ENCODE measurements around the gene VWCE.

The VWCE gene

DNA sequence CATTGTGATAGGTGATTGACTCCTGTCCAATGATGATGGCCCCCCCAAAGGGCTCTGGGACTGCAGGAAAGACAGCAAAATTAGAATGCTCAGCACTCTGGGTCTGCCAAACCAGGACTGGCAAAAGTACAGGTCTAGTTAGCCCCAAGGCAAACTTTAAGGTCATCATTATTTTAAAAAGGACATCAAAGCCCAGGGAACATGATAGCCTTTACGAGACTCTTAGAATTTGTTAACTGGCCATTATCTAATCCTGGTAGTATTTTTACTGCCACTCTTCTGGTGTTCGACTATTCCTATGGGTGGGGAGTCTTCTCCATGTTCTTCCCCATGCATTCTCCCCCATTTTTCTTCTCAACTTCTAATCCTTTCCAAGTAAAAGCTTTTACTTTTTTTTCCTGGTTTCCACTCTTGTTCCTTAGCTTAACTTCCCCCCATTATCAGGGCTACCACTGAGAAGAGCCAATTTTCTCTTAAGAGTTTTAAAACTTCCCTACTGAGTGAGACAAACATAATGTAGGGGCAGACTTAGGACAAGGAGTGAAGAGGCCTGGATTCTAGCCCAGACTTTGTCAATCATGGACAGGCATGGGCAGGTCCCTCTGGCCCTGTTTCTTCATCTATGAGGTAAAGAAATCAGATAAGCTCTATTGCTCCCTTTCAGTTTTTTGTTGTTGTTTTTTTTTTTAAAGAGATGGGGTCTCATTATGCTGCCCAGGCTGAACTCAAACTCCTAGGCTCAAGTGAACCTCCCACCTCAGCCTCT, 30.7 kb upstream of the VWCE start:
- no peak for DNase-seq

DNA sequence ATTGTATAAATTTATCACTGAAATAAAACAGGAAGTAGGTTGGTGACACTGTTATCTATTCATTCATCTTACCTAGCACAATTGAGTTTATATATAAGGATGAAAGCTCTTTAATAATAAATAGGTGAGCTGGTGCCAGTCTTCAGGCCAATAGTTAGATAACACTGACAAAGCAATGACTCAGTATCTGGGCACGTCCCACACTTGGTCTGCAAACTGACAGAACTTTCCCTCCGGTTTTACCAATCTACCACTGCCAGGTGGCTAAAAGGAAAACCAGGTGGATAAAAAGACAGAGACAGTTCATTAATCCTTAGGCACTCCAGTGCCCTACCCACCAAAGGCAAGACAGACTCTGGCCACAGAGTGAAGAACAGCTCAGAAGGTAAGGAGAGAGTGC, 20.1 kb upstream of the VWCE start:
- no peak for DNase-seq

DNA sequence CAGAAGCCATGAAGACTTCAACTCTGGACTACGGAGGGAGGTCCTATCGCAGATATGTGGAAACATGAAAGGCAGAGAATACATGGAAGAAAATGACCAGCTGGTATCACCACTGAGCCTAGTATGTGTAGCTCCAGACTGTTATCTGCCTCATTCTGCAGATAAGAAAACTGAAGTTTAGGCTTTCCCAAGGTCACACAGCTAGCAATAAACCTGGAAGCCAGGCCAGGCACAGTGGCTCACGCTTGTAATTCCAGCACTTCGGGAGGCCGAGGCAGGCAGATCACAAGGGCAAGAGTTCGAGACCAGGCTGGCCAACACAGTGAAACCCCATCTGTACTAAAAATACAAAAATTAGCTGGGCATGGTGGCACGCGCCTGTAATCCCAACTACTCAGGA, 15.6 kb upstream of the VWCE start:
- DNase-seq: no peak

DNA sequence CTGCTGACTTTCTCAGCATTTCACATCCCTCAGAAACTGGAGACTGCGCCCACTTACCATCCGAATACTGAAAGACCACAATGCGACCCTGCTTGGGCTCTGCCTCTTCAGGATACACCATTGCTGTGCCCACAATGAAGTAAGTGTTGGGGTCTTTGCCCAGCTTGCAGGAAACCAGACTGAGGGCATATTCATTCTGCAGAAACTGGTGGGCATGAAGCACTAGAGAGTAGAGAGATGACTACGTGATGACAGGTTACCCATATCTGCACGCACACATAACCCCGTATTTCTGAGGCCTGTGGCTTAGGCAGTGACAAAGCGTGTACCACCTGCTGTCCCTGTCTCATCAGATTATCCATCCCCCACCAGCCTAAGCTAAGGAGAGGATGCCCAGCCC, 14.6 kb upstream of the VWCE start:
- DNase-seq: no peak

DNA sequence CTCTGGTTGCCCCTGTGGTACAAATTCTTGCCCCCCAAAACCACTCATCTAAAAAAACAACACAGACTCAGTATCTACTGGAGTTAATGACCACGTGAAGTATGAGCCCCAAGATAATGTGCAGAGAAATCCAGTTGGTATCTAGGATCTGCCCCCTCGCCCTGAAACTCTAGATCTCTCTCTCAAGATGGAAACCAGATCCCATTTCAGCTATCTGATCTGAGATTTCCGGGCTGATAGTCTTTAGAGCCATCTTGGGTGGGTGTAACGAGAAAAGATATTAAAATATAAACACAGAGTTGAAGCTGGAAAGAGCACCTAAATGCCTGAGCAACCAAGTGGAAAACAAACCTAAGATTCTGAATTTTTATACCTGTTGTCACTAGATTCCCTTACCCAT, 14.0 kb upstream of the VWCE start:
- DNase-seq: no peak

DNA sequence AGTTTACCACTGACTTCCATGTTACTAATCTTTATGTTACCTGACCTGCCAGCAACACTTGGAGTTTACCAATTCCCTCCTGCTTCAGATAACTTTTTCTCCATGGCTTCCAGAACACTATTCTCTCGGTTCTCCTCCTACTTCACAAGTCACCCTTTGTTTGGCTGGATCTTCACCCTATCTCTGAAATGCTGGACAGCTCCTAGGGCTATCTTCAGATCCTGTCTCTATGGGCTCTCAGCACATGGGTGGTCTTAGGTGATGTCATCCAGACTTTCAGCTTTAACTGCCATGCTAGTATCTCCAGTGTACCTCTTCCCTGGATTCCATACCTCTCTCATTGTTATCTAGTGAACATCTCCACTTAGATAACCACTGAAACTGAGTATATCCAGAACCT, 12.2 kb upstream of the VWCE start:
- DNase-seq: no peak

DNA sequence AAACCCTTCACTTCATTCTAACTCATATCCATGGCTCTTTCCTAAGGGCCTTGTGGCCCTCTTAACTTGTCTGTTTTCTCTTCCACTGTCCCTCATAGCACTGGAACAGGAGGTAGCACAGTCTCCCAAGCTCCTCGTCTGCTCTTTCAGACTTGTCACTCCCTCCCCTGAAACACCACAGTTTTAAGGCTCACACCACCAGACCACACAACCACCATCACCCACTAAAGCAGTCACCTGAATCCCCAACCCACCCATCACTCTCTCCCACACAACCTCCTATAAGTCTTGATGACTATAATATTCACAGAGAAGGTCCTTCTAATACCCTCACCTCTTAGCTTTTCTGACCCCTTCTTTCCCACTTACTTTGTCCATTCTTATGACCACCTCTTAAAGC, 11.1 kb upstream of the VWCE start:
- no peak for DNase-seq

DNA sequence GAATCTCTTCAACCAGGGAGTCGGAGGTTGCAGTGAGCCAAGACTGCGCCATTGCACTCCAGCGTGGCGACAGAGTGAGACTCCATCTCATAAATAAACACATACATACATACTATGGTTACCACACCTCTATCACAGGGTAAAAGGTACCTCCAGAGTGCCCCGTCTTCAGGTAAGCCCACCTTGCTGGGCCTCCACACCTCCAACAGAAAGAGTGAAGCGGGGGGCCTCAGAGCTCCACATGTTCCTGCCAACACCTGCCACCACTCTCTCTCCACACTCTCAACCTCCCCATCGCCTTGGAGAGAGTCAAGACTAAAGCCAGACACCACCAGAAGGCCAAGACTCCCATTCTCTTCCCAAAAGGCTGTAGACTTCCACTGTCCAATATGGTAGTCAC, 10.3 kb upstream of the VWCE start:
- no peak for DNase-seq

DNA sequence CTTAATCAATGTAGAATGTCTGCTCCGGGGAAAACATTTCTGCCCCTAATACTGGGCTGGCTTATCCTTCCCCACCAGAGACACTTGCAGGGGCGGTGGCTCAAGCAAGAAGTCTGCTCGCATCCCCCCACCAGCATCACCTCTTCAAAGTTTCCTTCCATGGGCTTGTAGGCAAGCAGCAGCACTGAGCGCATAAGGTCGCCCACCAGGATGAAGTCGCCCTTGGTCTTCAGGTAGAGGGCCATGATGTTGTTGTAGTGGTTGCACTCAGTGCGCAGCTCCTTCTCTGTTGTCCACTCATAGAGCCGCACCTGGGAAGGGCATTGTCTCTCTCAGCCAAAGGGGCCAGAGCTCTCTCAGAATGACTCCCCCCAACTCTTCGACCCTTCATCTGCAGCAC, 8.6 kb upstream of the VWCE start:
- DNase-seq: no peak

DNA sequence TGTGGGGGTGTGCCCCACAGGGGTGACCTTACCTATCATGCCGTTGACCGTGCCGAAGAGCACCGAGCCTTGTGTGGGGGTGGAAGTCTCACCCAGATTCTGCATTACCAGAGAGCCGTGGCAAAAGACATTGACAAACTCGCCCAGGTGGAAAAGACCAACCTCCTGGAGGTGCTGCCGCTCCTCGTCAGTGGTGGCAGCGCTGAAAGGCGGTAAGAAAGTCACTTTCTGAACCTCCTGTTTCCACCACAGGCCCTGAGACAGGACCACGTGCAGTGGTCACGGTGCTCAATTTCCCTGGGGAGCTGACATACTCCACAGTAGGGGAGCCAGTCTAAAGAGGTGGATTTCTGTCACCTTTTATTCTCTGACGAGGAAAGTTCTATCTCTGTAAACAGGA, 7.4 kb upstream of the VWCE start:
- DNase-seq: no peak

DNA sequence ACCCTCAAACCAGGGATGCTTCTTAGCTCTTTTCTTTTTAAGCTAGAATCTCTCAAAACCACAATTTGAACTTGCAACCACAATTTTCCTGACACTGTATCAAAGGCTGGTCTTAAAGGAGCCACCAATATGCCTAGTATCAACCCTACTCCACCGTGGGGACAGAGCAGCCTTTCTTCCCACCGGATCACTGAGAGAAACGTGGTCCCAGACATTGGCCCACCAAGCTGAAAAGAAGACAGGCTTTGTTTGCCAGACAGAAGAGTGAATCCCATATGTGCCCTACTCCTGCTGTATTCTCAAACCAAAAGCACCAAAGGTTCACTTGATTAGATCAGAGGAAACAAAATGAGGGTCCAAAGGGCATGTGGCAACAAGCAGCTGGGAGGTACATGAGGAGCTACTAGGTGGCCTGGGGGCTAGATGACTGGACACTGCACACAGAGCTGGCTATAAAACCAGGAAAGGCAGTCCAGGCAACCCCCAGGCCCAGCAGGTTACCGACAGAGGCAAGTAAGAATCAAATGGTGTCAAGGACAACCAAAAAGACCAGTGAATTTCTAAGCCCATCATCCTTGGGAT, 3.6 kb upstream of the VWCE start:
- no peak for DNase-seq

DNA sequence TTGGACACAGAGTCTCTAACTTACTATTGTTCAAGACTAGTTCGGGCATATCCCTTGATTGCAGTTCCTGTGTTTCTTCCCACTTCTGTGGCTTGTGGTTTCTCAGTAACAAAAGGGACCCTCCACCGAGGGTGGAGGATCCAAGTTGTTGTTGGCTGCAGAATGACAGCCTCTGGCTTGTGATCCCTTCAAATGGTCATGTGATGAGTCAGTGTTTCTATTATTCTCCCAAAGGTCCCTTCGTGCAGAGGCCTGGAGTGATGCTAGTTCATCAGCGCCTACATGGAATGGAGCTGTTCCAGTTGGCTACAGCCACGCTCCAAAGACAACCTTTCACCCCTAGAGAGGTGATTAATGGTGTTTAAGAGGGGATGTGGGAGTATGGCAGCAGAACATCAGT, 2.6 kb upstream of the VWCE start:
- DNase-seq: no peak

DNA sequence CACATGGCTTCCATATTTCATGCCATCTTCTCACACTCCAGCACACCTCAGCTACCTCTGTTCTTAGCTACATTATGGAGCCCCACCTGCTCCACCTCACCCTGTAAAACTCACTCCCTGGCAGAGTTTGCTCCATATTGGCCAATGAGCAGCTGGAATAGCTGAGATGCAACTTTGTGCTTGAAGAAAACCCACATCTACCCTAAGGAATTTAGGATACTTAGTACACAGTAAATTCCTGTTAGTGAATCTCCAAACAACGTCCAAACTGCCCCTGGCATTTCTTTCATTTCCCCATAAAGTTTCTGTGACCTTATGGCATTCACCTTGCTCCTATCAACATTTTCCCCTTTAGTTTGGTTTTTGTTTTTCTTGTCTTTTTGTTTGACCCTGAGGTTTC, 2.2 kb upstream of the VWCE start:
- no peak for DNase-seq

DNA sequence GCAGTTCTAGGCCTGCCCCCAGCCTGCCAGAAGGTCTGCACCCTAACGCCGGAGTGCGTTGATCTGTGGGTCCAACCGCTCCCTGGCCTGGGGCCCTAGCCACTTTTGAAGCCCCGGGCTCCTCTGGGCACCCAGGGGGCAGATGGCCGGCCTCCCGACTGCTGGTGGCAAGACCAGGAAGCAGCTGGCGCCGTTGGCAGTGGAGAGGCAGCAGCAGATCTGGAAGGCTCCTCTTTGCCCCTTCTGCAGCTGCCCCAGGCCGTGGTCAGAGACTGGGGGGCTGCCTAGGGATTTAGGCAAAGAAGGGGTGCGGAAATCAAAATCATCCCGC, 445 bp upstream of the VWCE start:
- no peak for DNase-seq

DNA sequence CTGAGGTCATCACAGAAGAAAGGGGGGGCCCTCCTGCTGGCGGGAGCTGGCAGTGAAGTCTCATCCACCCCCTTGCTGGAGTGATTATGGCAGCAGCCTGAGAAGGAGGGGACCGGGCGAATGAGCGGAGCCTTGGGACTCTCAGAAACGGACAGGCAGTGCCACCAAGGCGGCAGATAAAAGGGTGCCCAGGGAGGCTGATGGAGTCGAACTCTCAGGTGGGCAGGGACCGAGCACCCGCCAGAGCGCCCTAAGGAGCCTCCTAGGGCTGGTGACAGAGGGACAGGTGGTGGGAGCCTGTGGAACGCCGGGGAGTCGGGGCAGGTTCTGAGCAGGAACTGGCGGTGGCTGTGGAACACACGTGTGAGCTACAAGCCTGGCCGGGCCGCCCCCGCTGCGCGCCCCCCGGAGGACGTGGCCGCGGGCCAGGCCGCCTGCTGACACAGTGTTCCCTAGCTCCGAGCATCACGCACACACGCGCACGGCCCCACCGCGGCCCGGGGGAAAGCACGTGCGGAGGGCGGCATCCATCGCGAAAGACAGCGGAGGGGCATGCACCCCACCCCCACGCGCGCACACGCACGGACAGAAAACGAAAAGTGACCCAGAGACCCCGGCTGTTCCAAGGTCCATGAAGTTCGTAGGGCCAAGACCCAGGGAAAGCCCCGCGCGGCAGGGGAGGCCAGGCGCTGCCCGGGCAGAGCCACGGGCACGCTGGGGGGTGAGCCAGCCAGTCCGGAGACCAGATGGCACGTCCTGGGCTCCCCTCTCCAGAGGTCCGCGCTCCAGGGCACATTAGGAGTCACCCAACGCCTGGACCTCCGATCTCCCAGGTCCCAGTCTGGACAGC, 1.0 kb downstream of the VWCE start:
- peak; percentile 18 to 32 for DNase-seq

DNA sequence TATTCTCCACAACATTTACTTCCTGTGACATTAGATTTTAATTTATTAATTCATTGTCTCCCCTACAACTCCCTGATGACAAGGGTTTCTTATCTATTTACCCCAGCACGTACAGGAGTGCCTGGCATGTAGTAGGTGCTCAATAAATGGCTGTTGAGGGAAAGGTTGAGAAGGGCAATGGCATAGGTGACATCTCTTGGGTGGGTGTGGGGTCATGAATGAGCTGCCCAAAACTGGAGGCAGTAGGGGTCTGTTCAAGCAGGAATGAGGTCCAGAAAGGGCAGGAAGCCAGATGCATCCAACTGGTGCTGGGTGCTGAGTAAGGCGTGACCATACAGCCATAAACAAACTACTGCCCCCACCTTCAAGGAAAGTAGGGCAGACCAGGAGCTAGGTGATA, 2.8 kb downstream of the VWCE start:
- no peak for DNase-seq

DNA sequence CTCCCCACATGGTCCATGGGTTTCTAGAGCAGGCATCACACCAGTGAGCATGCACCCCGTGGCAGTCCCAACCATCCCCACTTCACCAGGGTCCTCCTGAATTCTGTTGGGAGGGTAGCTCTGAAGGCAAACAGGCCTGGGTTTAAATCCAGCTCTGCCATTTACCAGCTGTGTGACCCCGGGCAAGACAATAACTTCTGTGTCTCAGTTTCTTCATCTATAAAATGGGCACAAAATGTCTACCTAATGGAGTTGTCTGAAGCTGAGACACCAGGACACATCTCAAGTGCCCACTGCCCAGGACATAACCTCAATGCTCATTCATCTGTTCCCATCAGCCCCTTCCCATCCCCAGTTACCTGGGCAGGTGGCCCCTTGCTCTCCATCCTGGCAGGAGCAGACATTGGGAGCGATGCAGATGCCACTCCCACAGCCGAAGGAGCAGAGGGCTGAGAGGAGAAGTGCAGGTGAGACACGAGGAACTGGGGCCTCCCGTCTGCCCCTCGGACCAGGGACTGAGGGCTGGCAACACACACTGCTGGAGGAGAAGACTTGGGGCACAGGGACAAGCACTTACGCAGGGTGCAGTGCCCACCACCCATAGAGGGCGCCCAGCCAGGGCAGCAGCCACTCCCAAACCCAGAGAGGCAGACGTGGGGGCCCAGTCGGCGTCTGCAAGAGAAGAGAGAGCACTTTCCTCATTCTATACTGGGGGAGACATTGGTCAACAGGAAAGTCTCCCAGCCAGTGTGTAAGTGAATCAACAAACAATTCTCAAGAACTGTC, 4.0 kb downstream of the VWCE start:
- DNase-seq: no peak

DNA sequence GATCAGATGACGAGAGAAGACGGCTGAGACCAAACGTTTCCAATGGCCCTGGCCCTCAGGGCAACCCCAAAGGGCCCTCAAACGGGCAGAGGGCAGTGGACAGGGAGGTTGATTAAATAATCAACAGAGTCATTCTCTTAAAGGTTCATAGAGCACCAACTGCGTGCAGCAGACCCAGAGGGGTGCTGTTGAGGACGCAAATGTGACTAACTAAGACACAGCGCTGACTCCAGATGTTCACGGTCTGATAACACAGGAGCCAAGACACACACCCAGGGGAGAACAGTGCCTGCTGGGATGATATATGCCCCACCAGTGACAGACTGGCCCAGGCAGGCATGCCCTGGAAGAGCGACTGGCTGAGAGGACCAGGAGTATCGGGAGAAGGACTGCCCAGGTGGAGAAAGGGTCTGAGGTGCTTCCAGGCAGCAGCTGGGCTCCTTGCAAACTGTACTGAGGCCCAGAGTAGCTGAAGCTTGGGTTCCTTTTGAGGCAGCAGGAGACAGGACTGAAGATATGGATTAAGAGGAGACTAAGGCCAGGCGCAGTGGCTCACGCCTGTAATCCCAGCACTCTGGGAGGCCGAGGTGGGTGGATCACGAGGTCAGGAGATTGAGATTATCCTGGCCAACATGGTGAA, 7.7 kb downstream of the VWCE start:
- DNase-seq: no peak

DNA sequence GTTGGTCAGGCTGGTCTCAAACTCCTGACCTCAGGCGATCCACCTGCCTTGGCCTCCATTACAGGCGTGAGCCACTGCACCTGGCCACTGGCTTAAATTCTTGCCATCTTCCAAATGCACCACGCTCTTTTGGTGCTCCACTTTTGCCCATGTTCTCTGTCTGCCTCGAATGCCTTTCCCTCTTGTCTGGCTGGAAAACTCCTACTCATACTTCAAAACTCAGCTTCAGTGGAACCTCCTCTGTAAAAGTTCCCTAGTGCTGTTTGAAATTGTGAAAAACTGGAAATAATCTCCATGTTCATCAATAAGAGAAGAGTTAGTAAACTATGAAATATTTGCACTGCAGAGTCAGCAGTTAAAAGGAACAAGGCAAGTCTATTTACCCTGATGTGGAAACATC, 11.5 kb downstream of the VWCE start:
- DNase-seq: no peak

DNA sequence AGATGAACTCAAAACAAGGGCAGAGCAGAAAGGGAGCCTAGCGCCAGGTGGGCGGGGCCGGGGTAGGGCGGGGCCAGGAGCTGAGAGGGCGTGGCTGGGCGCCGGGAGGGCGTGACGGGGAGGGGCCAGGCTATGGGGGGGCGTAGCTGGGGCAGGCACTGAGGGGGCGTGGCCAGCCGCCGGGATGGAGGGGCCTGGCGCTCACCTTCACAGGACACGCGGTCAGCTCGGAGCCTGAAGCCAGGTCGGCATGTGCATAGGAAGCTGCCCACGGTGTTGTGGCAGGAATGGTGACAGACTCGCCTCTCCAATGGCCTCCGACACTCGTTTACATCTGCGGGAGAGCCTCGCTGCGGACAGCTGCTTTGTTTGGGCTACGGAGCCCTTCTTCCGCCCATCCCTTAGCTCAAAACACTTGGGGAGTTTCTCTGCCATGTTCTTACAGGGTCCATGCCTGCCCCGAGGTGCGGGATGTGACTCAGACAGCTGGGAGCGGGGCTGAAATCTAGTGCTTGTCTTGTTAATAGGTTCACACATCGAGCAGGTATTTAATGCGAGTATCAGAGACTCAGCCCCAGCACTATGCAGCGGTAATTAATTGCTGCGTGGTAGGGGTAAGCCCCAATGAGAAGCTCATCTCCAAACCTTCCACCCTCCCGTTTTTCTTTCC, 13.4 kb downstream of the VWCE start:
- DNase-seq: no peak

DNA sequence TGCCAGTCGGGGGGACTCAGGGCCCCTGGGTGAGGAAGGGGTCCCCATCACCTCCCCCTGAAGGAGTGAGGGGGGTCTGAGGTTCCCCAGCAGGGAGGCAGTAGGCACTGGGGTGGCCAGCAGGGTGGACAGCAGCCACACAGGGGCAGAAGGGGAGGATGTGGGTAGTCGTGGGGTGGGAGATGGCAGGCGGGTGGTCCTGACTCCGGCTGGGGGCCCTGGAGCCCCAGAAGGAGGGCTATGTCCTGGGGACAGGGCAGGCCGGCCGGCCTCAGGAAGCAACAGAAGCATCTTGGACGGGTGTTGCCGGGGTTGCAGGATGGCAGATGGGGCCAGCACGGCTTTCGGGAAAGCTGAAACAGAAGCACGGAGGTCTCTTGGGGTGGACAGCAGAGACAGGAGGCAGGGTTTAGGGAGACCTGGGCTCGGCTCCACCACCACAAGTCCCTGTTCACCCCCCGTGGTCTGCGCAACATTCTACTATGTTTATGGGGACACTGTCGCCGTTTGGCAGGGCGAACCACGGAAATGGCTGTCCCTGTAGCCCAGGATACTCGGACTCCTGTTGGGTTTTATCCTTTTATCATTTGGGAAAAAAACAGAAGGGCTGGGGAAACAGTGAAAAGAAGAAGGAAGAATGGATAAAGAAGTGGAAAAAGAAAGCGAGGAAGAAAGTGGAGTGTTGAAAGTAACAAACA, 14.1 kb downstream of the VWCE start:
- DNase-seq: no peak
